GM18508 (cell line): ENCODE data around the gene OLIG1.

Experiments used
- ATAC-seq: cut with Tn5 transposase; IDR thresholded peaks from one replicate; pipeline ENCODE4 v1.9.1; 2021; ENCODE audit warnings: moderate number of reproducible peaks; ENCODE audit not compliant: insufficient read depth, unreplicated experiment

Gene OLIG1

GRCh38 chr21:33030633-33031032 is 39.3 kb upstream of the OLIG1 start:
- no peak for ATAC-seq

DNA sequence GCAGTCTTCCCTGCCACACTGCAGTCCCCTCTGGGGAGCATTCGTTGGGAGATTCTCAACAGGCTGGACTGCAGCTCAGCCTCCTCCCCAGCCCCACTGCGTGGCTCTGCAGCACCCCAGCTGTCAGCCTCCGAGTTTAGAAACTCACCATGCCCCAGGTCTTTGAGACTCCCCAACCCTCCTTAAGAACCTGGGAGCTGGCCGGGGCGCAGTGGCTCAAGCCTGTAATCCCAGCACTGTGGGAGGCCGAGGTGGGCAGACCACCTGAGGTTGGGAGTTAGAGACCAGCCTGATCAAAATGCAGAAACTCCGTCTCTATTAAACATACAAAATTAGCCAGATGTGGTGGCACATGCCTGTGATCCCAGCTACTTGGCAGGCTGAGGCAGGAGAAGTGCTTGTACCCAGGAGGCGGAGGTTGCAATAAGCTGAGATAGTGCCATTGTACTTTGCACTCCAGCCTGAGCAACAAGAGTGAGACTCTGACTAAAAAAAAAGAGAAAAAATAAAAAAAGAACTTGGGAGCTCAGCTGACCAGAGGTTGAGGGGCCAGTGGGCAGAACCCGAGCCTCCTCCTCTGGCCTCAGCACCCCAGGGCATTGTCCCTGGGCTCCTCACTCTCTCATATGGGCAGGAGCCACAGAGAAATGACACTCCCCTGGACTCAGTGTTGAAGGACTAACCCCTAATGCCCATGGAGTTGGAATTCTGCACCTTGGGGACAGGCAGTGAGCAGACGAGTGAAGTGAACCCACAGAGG is 38.6 kb upstream of the OLIG1 start:
- no peak for ATAC-seq

- no peak for ATAC-seq
These were observed 37.4 kb upstream of the OLIG1 start for GRCh38 chr21:33032434-33033047.

- ATAC-seq, result no peak
These were observed 36.6 kb upstream of the OLIG1 start for GRCh38 chr21:33033094-33033951.

- no peak for ATAC-seq
These were observed 36.0 kb upstream of the OLIG1 start for GRCh38 chr21:33033961-33034413.

DNA sequence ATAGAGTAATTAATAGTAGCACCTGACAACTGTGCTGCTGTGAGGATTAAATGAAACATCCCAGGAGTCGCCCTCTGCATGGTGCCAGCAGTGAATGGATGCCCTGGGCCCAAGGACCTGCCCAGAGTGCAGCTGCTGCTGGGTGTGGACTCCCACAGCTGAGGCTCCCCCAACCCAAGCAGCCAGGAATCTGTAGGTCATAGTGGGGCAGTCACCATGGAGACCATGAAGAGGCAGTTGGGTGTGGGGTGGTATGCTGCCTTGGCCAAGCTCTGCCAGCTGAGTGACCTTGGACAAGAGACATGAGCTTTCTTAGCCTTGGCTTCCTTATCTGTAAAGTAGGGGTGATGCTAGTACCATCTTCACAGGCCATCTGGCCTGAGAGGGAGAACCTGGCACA is 34.8 kb upstream of the OLIG1 start:
- no peak for ATAC-seq

DNA sequence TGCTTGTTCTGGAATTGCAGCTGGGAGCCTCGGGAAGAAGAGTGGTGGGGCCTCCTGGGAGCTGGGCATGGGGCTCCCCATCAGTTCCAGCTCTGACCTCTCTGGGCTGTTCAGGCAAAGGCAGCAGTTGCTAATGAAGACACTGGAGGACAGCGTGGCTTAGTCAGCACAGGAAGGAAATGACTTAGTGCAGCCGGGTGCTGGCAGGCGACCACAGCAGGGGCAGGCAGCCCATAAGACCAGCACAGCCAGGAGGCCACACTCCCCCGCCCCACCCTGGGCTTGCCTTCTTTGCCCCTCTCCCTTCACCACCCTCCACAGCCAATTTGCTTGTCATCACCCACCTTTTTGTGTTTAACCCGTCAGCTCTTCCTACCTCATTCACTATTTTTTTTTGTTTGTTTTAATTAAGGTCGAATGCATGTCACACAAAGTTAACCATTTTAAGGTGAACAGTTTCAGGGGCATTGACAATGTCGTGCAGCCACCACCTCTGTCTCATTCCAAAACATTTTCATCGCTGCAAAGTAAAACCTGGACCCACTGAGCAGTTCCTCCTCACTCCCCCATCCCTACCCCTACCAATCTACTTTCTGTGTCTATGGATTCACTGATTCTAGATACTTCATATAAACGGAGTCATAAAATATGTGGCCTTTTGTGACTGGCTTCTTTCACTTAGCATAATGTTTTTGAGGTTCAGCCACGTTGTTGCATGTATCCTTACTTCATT is 33.3 kb upstream of the OLIG1 start:
- ATAC-seq, result no peak

GRCh38 chr21:33037501-33037900 is 32.4 kb upstream of the OLIG1 start:
- no peak for ATAC-seq

DNA sequence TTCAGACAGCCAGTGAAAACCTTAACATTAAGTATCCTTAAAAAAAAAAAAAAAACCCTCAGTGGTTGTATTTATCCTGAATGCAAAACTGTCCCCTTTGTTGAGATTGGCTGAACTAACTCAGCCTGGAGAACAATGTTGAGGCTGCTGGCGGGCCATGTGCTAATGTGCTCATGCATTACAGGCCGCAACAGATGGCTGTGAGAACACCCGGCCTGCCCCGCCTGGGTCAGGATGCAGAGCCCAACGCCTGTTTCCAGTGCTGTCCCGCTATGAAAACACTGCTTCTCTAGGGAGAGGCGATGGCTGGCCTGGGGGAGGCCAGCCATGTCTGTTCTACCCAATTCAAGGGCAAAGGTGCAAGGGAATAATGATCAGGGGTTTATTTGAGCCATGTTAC is 30.4 kb upstream of the OLIG1 start:
- ATAC-seq, result no peak

DNA sequence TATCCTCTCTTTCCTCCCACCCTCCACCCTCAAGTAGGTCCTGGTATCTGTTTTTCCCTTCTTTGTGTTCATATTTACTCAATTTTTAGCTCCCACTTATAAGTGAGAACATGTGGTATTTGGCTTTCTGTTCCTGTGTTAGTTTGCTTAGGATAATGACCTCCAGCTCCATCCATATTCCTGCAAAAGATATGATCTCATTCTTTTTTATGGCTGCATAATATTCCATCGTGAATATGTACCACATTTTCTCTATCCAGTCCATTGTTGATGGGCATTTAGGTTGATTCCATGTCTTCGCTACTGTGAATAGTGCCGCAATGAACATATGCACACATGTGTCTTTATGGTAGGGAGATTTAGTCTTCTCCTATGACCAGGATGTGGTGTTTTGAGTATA is 29.7 kb upstream of the OLIG1 start:
- ATAC-seq, result no peak

- ATAC-seq, result no peak
These were observed 28.0 kb upstream of the OLIG1 start for GRCh38 chr21:33041981-33042380.

GRCh38 chr21:33042812-33043211 is 27.1 kb upstream of the OLIG1 start:
- ATAC-seq, result no peak

- no peak for ATAC-seq
These were observed 23.5 kb upstream of the OLIG1 start for GRCh38 chr21:33046455-33046854.

DNA sequence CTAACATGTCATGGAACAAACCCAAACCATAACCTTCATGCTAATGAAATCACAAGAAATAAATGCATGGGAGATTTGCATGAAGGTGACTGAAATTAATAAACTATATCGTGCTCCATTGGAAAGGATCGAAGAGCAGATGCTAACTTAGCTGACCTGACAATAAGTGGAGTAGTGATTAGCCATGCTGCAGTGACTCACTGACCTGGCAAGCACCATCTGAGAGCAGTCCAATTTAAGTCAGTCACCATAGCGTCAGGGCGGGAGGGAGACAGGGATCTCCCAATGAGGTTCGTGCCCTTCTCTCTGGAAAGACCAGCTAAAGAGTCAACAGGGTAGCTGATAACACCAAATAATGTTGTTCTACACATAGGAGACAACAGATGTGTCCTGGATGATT is 22.7 kb upstream of the OLIG1 start:
- no peak for ATAC-seq

GRCh38 chr21:33051925-33052324 is 18.0 kb upstream of the OLIG1 start:
- no peak for ATAC-seq

GRCh38 chr21:33053951-33054350 is 16.0 kb upstream of the OLIG1 start:
- no peak for ATAC-seq

DNA sequence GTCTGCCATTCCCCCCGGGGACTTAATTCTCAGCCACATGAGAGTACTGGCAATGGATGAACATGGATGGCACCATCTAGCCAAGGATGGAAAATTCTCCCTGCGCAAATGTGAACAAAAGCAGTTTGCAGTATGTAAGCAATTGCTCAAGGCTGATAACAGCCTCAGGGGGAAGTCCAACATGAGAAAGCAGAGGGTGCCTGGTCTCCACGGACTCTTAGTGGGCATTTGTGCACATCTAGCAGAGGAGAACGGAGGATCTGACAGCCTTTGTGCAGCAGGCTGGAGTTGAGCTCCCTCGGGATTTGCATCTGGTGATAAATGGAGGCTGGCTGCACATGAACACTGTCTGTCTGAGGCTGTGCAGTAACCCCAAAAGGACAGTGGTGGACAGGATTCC is 13.9 kb upstream of the OLIG1 start:
- no peak for ATAC-seq

GRCh38 chr21:33057385-33057940 is 12.5 kb upstream of the OLIG1 start:
- no peak for ATAC-seq

DNA sequence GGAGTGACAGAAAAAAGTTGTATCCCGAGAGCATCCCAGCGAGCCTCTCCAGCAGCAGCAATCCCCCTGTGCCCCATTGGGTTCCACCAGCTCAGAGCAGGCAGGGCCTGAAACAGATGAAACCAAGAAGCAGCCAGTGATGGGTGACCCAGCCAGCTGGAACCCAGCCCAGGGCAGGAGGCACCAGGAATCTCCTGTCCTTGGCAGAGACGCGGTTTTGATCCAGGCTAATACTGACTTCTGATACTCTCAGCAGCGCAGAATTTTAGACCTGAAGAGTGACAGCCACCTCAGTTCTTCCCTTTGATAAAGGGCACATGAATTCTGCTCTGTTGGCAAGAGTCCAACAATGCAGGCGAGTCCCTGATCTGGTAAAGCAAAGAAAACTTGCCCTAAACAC is 11.4 kb upstream of the OLIG1 start:
- ATAC-seq, result no peak

GRCh38 chr21:33058957-33059356 is 11.0 kb upstream of the OLIG1 start:
- no peak for ATAC-seq
